NCI-H146 (cell line): ENCODE data around the gene ARL14.
"Not testable (repeated sequence)": the region's sequence is repeated elsewhere in the genome, so short reads cannot be mapped to it uniquely, and the experiment has no call there.

ENCODE experiments used
- DNase-seq: peaks from one replicate; lab custom pipeline; 2025; lab: John Stamatoyannopoulos, UW

ARL14 gene

DNA sequence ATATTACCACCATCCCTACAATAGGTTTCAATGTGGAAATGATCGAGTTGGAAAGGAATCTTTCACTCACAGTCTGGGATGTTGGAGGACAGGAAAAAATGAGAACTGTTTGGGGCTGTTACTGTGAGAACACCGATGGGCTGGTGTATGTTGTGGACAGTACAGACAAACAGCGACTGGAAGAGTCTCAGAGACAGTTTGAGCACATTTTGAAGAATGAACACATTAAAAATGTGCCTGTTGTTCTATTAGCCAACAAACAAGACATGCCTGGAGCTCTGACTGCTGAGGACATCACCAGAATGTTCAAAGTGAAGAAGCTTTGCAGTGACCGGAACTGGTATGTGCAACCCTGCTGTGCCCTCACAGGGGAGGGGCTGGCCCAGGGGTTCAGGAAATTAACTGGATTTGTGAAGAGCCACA lies 510 bp downstream of the ARL14 start:
- no peak for DNase-seq

DNA sequence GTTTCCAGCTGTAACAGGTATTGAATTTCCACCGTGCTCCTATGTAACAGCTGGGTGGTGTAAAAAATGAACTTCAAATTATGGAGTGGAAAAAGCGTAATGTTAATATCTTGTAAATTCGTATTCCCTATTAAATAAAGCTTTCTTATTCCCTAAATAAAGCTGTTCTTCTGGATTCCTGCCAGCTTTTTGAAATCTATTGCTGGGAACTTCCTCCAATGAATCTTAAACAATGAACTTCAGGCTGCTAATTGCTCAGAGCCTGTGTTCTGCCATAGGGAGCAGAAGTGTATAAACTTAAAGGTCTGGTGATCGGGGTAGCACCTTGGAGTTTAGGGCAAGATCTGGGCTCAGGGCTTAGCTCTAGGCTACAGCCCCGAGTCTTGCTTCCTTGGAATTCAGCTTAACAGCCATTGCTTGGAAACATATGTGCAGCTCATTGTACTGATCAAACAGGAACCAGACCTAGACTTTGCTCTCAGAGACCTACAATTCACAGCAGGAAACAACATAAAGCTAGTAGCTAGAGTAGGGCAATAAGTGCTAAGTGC lies 1.4 kb downstream of the ARL14 start:
- DNase-seq: peak; percentile 45

DNA sequence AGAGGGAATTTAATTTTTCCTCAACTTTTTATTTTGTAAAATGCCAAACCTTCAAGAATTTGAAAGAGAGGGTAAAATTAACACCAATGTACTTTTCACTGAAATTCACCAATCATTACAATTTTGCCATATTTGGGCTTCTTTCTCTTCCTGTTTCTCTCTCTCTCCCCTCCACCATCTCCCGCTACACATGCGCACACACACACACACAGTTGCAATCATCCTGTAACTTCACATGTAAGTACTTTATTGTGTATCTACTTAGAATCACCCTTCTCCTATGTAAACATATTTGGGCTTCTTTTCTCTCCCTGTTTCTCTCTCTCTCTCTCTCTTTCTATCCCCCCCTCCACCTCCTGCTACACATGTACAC lies 7.4 kb downstream of the ARL14 start:
- peak; percentile 17 for DNase-seq

DNA sequence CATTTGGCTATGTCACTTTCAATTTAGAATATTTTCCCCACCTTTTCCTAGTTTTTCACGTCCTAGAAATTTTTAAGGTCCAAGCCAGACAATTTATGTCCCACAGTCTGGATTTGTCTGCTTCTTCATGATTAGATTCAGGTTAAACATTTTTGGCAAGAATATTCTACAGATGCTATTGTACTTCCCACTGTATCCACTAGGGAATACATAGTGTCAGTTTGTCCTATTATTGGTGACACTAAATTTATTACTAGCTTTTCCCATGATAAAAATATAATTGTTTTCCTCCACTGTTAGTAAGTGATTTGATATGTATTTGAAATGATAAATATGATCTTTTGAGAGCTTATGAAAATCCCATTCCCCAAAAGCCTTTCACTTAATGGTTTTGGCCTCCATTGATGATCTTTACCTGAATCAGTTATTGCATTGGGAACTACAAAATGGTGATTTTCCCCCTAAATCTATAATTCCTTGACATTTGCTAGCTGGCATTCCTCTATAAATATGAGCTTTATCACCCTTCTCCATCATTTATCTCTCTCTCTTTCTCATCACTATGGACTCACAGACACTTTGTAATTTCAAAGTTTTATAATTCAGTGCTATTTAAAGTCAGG lies 8.3 kb downstream of the ARL14 start:
- no peak for DNase-seq

DNA sequence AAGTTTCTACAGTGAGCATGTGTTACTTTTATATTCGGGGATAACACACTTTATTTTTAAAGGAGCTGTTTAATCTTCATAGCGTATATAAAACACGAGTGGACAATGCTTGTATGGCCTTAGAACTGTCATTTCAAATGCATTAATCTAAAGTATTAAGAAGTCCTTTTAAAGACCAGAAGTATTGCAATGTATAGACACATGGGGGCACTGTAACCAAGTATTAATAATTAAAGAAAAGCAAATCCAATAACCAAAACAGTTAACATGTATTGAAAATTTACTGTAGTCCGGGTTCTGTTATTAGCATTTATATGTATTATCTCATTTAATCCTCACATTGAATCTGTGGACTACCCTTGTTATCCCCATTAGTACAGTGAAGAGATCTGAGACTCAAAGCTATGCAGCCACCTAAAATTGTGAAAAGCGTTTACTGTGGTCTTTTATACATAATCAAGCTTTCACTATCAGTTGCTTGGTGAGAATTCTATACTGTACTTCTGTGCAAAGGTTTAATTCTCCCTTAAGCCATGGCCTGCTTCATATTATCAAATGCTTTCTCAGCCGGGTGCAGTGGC lies 10.1 kb downstream of the ARL14 start:
- DNase-seq: peak; percentile 50

DNA sequence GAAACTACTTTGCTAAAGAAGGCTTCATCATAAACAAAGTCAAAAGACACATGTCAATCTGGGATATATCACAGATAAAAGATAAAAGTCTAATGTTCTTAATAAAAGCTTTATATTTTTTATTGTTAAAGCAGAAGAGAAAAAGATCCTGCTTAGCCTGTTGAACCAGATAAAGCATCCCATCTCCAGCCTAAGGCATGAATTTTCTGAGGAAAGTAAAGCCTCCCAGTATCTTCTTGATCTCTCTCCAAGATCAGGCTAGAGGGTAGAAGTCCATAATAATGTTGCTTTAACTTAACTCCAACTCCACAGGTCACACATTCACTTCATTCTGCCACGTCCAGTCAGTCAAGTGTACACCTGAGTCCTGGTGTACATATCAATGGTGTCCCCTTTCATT lies 14.2 kb downstream of the ARL14 start:
- no peak for DNase-seq

DNA sequence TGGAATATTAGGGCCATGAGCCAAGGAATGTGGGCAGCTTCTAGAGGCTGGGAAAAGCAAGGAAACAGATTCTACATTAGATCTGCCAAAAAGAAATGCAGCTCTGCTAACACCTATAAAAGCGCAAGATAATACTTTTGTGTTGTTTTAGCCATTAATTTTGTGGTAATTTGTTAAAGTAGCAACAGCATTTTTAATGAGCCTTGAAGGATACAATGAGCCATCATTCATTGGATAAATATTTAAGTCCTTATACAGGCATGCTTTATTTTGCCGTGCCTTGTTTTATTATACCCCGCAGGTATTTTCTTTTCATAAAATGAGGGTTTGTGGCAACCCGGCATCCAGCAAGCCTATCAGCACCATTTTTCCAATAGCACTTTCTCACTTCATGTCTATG lies 15.0 kb downstream of the ARL14 start:
- DNase-seq: no peak

DNA sequence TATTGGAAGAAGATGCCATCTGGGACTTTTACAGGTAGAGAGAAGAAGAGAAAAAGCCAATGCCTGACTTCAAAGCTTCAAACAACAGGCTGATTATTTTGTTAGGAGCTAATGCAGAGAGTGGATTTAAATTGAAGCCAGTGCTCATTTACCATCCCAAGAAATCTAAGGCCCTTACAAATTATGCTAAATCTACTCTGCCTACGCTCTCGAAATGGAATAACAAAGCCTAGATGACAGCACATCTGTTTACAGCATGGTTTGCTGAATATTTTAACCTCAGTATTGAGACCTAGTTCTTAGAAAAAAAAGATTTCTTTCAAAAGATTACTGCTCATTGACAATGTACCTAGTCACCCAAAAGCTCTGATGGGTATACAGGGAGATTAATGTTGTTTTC lies 16.2 kb downstream of the ARL14 start:
- no peak for DNase-seq

DNA sequence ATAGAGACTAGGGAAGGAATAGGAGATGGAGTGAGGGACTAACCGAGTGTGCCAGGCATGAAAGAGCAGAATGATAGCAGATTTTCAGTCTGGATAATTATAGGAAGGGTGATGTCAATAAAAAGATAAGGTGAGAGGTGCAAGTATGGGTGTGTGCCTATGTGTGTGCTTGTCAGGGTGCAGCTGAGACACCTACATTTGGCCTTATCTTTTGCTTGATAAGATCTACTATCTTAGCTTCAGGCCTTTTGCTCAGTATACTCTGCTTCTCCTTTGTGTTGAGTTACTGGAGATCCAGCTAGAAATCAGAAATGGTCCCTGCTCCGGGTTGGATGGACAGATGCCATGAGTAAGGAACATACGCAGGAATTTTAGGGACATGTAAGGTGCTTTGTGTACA lies 17.4 kb downstream of the ARL14 start:
- no peak for DNase-seq

DNA sequence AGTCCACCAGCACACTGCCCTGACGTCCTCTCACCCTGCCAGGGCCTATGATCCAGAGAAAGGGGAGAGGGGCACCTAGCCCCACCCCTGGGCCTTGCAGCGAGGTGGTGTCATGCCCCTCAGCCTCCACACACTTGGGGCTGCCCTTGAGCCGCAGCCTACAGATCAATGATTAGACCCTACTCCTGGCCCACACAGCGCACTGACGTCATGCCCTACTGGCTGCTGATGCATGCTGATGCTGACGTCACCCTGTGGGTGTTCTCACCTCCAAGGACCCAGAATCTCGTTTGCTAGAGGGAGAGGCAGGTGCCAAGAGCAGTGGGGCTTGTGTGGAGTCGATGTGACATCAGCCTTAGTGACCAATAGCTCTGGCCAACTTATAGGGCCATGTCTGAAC lies 18.0 kb downstream of the ARL14 start:
- DNase-seq: no peak

DNA sequence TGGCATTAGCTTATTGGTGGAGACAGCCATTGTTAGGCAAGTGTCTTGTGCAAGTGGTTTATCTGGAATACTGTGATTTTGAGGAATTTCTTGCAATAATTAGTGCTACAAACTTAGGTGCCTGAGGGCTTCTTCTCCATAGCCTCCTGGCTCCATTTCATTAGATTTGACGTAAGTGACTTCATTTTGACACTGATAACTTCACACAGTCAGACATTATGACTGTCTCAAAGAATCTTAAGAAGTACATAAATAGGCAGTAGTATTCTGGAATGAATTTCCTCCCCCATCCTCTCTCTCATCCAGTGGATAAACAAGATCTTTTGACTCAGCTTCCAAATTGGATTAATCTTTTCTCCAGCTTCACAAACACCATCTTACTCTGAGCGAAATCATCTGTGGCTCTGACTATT lies 19.0 kb downstream of the ARL14 start:
- DNase-seq: no peak

DNA sequence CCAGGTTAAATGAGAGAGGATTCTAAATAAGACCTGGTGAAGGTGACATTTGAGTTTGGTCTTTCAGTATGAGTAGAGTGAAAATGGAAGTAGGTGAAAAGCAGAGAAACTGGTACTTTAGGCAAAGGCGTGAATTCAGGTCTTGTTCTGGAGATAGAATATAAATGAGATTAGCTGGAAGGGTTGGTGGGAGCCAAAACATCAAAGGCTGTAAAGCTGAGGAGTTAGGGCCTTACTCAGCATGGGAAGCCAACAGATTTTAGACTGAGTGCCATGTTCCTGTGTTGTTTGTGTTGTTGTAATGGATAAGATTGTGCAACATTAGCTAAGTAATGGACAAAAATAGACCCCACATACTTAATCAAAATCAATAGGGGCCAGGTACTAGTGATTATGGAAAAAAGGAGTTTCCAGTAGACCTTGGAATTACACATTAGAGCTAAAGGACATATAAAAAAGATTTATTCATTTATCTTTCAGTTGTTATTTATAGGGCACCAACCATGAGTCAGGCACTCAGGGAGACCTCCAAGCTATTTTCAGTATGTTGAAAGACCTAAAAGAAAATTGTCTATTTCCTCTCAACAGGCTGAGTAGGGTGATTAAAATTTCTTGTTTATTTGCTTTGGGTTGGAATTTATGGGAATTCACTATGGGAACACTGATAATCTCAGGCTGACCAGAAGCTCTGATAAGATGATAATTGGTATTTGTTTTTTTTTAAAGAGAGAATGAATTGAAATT lies 20.8 kb downstream of the ARL14 start:
- DNase-seq: peak; percentile 77

DNA sequence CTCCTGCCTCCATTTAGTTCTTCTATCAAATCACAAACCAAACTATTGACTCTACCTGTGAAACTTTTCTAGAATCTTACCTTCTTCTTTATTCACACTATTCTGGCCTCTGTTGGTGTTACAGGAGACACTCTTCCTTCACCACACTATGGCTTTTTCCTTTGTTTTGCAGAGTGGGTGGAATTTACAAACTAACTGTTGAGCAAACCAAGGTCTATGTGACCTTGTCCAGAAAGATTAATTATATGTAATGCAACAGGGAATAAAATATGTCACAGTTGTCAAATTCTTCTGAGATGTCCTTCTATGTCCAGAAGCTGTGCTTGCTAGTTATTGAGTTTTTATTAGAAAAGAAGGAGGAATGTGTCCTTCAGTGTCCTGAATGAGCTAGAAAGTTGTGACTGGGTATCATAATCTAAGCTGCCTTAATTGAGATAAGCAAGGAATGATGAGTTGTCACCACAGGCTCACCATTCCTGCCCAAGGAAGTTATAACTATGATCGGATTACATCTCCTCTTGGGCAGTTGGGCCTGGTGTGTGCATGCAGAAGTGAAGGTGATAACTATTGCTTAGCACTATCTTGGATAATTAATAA lies 21.7 kb downstream of the ARL14 start:
- DNase-seq: no peak

DNA sequence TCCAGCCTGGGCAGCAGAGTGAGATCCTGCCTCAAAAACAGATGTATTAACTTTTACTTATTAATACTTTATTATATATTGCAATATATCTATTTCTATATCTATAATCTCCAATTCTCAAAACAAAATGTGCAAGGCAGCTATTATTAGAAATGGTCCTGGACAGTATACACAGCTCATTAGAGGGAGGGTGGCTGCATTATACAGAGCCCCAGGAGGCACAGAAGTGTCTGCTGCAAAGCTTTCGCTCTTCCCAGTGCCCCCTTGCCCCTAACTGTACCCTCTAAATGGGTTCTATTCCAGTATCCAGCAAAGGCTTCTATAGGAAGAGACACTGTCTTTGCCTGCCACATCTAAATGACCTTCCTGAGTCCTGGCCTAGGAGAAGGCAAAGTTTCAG lies 24.5 kb downstream of the ARL14 start:
- DNase-seq: no peak

DNA sequence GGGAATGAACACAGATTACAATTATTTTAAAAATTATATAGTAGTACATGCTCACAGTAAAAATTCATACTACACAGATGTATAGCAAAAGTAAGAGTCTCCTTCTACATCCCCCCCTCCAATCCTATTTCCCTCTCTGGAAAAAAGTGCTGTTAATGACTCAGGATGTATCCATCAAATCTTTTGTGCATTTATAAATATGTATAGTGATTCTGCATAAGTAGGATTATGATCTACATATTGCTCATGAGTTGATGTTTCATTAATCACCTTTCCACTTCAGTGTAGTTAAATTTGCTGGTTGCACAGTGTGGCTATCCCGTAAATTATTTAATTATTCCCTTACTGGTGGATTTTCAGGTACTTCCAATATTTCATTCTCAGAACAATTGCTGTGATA lies 25.3 kb downstream of the ARL14 start:
- DNase-seq: no peak

DNA sequence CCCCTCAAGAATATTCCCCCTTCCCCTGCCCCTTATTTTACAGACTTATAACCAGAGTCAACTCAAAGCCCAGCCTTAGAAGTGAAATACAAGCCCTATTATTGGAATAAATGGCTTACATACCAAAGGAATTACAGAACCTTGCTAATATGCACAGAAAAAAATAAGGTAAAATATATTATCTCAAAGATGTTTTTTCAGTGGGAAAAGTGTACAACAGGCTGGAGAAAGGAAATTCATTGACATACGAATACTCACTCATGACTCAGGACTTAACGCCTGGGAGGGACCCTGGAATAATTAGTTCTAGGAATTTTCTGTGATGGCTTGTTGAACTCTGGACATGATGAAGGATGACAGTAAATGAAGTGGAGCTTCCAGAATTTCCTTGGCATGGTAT lies 27.0 kb downstream of the ARL14 start:
- no peak for DNase-seq

DNA sequence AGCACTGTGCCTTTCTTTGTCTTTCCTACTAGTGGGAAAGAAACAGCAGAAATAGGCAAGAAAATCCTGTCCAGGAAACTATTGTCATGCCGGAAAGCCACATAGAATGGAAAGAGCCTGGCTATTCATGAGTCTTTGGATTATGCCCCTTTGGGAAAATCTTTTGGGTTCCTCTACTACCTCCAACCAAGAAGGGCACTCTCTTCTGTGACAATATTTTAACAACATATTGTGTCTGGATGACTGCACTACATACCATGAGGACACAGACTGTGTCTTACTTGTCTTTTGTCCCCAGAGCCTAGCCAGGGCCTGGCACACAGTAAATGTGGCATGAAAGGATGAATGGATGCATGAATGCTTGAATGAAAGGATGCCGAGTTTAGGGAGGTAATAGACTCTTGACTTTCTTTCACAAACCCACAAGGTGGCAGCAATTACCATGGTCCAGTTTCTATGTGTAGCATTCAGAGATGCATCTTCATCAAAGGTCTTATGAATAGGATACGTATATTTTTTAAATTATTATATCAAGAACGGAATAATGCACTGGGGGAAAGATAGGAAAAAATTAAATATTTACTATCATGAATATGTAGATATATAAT lies 30.3 kb downstream of the ARL14 start:
- DNase-seq: peak; percentile 85

DNA sequence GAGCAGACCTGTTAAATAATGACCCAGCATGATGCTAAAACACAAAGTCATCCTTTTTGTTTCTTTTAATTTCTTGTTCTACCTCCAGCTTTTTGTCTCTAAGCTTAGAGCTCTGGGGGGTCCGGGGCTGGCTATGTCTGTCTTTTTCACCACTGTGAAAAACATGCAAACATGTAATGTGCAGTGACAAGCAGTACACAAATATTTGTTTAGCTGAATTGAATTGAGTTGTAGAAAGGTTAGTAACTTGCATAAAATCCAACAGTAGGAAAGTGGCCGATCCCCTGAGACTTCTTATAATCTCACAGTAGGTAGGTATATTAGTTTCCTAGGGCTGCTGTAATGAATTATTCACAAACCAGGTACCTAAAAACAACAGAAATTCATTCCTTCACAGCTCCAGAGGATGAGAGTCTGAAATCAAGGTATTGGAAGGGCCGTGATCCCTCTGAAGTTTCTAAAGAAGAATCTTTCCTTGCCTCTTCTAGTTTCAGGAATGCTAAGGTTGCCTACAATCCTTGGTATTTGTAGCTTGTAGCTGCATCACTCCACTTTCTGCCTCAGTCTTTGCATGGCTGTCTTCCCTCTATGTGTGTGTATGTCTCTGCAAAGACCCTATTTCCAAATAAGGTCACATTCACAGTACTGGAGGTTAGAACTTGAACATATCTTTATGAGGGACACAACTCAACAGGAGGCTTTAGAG lies 32.7 kb downstream of the ARL14 start:
- peak; percentile 27 for DNase-seq

DNA sequence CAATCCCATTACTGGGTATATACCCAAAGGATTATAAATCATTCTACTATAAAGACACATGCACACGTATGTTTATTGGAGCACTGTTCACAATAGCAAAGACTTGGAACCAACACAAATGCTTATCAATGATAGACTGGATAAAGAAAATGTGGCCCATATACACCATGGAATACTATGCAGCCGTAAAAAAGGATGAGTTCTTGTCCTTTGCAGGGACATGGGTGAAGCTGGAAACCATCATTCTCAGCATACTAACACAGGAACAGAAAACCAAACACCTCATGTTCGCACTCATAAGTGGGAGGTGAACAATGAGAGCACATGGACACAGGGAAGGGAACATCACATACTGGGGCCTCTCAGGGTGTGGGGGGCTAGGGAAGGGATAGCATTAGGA lies 36.2 kb downstream of the ARL14 start:
- not testable (repeated sequence) for DNase-seq

DNA sequence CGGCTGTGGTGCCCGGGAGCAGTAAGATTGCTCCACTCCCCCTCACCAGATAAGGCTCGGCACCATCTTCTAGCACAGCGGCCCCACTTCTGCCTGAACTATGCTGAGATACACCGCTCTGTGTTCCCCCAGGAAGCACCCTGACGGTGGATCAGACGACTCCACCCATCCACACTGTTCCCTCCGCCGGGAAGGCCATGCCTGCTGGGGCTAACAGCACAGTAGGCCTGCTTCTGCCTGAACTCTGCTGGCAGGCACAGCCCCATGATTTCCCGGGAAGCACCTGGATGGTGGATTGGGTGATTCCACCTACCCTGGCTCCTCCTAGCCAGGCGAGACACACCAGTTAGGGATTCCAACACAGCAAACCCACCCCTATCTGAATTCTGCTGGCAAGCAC lies 42.8 kb downstream of the ARL14 start:
- DNase-seq: no peak

DNA sequence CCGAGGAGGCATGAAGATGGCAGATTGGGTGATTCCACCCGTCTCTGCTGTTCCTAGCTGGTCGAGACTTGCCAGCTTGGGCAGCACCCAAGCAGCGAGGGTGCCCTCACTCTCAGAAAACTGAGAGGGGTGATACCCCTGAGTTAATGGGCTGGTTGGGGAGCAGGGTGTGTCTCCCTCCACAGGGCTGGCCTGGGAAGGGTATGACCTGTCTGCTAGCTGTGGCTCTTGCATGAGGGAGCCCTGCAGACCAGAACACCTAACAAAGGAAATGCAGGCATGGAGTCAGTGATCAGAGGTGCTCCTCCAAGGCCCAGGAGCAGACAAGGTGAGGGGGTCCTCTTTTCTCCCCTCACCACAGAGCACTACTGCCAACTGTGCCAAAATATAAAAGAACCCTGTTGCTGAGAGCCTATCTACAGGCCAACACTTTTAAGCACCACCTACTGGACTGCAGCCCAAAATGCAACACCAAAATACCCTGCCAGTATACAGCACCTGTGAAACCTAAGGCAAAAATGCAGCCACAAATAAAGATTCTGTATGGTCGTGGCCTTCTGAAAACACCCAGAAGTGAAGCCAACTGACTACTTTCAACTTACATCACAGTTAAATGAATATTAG lies 43.3 kb downstream of the ARL14 start:
- no peak for DNase-seq
